Right kidney (tissue), 1 donor: ENCODE measurements around the gene CDK16.
"Not testable (repeated sequence)": the region's sequence is repeated elsewhere in the genome, so short reads cannot be mapped to it uniquely, and the experiment has no call there.

Experiments
- DNase-seq: peaks from one replicate; pipeline ENCODE4 v3.0.0-alpha.2; 2016

CDK16 gene

DNA sequence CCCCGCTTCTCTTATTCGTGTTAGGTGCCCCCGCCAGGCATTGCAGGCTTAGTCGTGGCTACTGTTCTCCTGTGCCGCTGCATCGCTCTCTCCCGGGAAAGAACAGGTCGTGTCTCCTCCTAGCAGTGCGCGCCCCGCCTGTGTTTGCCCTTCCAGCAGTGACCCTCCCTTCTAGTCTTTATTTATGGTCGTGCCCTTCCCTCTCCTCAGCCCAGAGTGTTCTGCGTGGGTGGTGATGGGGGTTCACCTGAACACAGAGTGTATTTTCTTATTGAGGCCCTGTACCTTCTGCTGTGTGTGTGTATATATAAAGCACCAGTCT lies 29.5 kb downstream of the CDK16 start:
- no peak for DNase-seq

DNA sequence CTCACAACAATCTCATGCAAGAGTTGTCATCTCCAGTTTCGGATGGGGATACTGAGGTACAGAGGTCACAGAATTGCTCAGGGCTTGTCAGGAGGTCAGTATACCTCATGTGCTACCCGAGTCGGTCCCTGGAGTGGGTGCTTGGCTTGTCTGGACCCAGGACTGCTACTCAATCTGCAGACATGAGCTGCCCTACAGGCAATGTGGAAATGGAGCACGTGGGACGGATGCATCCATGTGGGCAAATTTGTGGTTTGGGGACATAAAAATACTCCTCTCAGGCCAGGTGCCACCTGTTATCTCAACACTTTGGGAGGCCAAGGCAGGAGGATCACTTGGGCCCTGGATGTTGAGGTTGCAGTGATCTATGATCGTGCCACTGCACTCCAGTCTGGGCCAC lies 30.1 kb downstream of the CDK16 start:
- DNase-seq, result no peak

GRCh38 chrX:47250017-47250347 lies 31.5 kb downstream of the CDK16 start:
- no peak for DNase-seq

- DNase-seq, result not testable (repeated sequence)
Measured at GRCh38 chrX:47257620-47258019, 39.1 kb downstream of the CDK16 start.

GRCh38 chrX:47264483-47265173 lies 46.1 kb downstream of the CDK16 start:
- no peak for DNase-seq

- DNase-seq, result no peak
Measured at GRCh38 chrX:47266643-47267042, 48.2 kb downstream of the CDK16 start.

- no peak for DNase-seq
Measured at GRCh38 chrX:47272013-47272408, 53.5 kb downstream of the CDK16 start.

GRCh38 chrX:47273011-47273730 lies 54.7 kb downstream of the CDK16 start:
- DNase-seq, result no peak

GRCh38 chrX:47278691-47279090 lies 60.2 kb downstream of the CDK16 start:
- no peak for DNase-seq
